OCI-LY3 (cell line): ENCODE measurements around the gene IGF2BP3.

Source experiments
- H2AFZ ChIP-seq: fragments of 200-600, 300-600 bp; shearing (Covaris generic); 2 replicates; pipeline ENCODE4 v1.6.0; 2014; ENCODE audit warnings: antibody characterized with exemption, low read depth, low read length
- H3K27ac ChIP-seq: fragments of 200-600, 300-600 bp; sonication (generic); 2 replicates; pipeline ENCODE4 v1.5.1; 2014; ENCODE audit warnings: mild to moderate bottlenecking, low read length, moderate library complexity, mixed read lengths
- H3K27me3 ChIP-seq: fragments of 200-600, 300-600 bp; sonication (generic); 2 replicates; pipeline ENCODE4 v1.6.1; 2014; ENCODE audit warnings: low read depth, low read length, mixed read lengths
- H3K36me3 ChIP-seq: fragments of 200-600, 300-600 bp; sonication (generic); replicated peaks from 2 replicates; pipeline ENCODE3; 2014; ENCODE audit warnings: low read depth, low read length, mixed read lengths
- H3K4me1 ChIP-seq: fragments of 300-600, 200-600 bp; sonication (generic); 2 replicates; pipeline ENCODE4 v1.6.1; 2014; ENCODE audit warnings: low read length, mixed read lengths
- H3K4me2 ChIP-seq: fragments of 200-600, 300-600 bp; sonication (generic); 2 replicates; pipeline ENCODE4 v1.6.1; 2014; ENCODE audit warnings: low read length, mixed read lengths
- H3K4me3 ChIP-seq: fragments of 300-600, 200-600 bp; sonication (generic); 2 replicates; pipeline ENCODE4 v1.5.1; 2014; ENCODE audit warnings: antibody characterized with exemption, mild to moderate bottlenecking, low read length, moderate library complexity
- H3K79me2 ChIP-seq: fragments of 300-600, 200-600 bp; shearing (Covaris generic); 2 replicates; pipeline ENCODE4 v1.6.1; 2014; ENCODE audit warnings: mild to moderate bottlenecking, low read length, mixed read lengths
- H3K9ac ChIP-seq: fragments of 300-600, 200-600 bp; shearing (Covaris generic); 2 replicates; pipeline ENCODE4 v1.6.0; 2014; ENCODE audit warnings: mild to moderate bottlenecking, low read length, moderate library complexity
- H3K9me3 ChIP-seq: fragments of 200-600, 300-600 bp; shearing (Covaris generic); 2 replicates; pipeline ENCODE4 v1.6.1; 2014; ENCODE audit warnings: low read length, mixed read lengths; ENCODE audit not compliant: insufficient read depth
- H4K20me1 ChIP-seq: fragments of 200-600, 300-600 bp; sonication (generic); 2 replicates; pipeline ENCODE4 v1.6.1; 2016; ENCODE audit warnings: low read length, mixed read lengths; ENCODE audit not compliant: insufficient read depth
- EZH2phosphoT487 ChIP-seq: fragments of 200-600 bp; shearing (Covaris generic); IDR thresholded peaks from 2 replicates; pipeline ENCODE4 v1.6.1; 2018; ENCODE audit warnings: antibody characterized with exemption, mixed run types, low read depth
- TF ChIP-seq, protein P1 (sequence below): fragments of 200-600, 300-600 bp; sonication (generic); IDR thresholded peaks from 2 replicates; pipeline ENCODE4 v1.5.1; 2014; ENCODE audit warnings: antibody characterized with exemption, low read length, low read depth

Gene IGF2BP3

DNA sequence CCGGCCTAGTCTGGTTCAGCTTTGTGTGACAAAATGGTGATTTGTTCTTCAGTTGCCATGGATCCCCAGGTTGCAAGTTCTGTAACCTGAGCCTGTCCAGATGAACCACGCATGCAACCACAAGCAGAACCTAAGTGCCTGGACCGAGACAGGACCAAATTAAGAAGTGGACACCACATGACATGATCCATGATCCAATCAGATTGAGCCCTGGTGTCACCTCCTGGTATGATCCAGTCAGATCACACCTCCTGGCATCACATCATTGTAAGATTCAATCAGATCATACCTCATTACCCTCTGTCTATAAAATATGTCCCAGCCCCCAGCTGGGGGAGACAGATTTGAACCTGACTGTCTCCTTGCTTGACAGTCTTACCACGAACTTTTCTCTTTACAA, 101.2 kb downstream of the IGF2BP3 start:
- peaks cover 8% of the 10 kb centered on the region; the same call in 1 of the 2 replicates for H4K20me1 ChIP-seq
- peaks cover 30% of the 10 kb centered on the region for H3K36me3 ChIP-seq
- H3K27me3 ChIP-seq: no peaks in the 10 kb centered on the region
- no peak overlapping the region for H2AFZ ChIP-seq
- peak overlapping the region; percentile 68 for H3K4me2 ChIP-seq
- no peak overlapping the region for H3K27ac ChIP-seq
- peaks cover 64% of the 10 kb centered on the region for H3K79me2 ChIP-seq
- H3K4me3 ChIP-seq: no peak overlapping the region
- H3K9me3 ChIP-seq: no peaks in the 10 kb centered on the region; the same call in 1 of the 2 replicates
- no peak overlapping the region for H3K9ac ChIP-seq
- peaks cover 67% of the 10 kb centered on the region for H3K4me1 ChIP-seq
- TF ChIP-seq, protein P1, sequence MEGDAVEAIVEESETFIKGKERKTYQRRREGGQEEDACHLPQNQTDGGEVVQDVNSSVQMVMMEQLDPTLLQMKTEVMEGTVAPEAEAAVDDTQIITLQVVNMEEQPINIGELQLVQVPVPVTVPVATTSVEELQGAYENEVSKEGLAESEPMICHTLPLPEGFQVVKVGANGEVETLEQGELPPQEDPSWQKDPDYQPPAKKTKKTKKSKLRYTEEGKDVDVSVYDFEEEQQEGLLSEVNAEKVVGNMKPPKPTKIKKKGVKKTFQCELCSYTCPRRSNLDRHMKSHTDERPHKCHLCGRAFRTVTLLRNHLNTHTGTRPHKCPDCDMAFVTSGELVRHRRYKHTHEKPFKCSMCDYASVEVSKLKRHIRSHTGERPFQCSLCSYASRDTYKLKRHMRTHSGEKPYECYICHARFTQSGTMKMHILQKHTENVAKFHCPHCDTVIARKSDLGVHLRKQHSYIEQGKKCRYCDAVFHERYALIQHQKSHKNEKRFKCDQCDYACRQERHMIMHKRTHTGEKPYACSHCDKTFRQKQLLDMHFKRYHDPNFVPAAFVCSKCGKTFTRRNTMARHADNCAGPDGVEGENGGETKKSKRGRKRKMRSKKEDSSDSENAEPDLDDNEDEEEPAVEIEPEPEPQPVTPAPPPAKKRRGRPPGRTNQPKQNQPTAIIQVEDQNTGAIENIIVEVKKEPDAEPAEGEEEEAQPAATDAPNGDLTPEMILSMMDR: no peak
- TF ChIP-seq EZH2phosphoT487: no peak

DNA sequence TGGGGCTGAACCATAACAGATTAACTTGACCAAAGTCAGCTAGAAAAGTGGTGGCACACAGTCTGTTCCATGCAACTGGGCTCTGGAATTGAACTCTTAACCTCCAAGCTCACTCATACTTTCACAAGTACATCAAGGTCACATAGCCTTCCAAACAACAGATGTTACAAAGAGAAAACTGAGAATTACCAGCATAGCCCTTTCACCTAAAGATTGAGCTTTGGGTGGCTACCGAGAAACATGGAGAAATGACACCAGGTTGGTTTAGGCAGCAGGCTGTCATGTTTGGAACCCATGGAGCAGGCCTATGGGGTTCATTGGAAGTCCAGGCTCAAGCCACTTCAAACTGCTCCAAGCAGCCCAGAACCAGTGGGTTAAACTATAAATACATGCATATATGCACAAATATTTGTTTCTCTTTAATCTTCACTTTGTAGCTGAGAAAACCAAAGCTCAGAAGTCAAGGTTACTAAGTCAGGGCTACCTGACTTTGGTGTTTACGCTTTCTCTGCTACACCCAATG, 112.1 kb downstream of the IGF2BP3 start:
- Histone ChIP-seq H3K27me3 (no peaks in the 10 kb centered on the region), H2AFZ (no peak overlapping the region), H3K9ac (no peak overlapping the region), H4K20me1 (peaks cover 13% of the 10 kb centered on the region; the same call in 1 of the 2 replicates), H3K9me3 (no peaks in the 10 kb centered on the region), H3K36me3 (peaks cover 16% of the 10 kb centered on the region), H3K79me2 (peaks cover 28% of the 10 kb centered on the region), H3K4me3 (no peak overlapping the region), H3K4me1 (peaks cover 40% of the 10 kb centered on the region), H3K27ac (peak overlapping the region; percentile 23; the same call in 1 of the 2 replicates), H3K4me2 (0 out of 2 replicates have a peak overlapping the region, but pooled peaks have one; percentile 15)
- TF ChIP-seq EZH2phosphoT487: no peak
- TF ChIP-seq, protein P1: no peak

DNA sequence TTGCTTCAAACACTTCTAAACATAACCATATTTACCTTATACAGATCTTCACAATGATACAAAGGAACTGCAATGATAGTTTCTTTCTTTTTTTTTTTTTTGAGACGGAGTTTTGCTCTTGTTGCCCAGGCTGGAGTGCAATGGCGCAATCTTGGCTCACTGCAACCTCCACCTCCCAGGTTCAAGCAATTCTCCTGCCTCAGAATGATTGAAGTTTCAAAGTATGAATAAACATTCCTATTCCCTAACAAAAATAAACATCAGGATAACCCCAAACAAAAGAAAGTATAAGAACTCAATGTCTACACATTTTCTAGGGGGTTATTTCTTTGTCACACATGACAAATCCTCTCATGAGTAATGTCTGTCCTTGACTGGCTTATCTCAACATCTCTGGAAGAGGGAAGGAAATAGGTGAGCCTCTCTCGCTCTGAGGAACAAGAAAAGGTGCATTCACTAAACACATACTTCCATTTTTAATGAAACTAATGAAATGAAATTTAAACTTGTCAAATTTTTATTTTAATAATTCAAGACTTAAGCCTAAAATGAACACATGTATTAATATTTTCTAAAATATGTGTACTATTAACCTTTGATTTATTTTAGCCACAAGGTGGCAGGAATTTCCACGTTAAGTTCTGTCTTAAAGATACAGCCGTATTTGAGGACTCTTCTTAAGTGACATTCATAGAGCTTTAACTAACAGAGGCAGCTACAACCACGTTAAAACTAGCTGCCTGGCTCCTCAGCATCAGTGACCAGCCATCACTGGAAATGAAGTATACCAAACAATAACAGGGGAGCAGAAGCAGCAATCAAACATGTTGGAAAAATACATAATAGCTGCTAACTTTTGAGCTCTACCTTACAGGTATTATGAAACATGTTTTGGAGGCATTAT, 112.8 kb downstream of the IGF2BP3 start:
- peak overlapping the region; percentile 23; the same call in 1 of the 2 replicates for H3K27ac ChIP-seq
- peaks cover 16% of the 10 kb centered on the region for H3K36me3 ChIP-seq
- H3K4me3 ChIP-seq: no peak overlapping the region
- H2AFZ ChIP-seq: no peak overlapping the region
- H3K79me2 ChIP-seq: peaks cover 23% of the 10 kb centered on the region
- peaks cover 13% of the 10 kb centered on the region; the same call in 1 of the 2 replicates for H4K20me1 ChIP-seq
- peaks cover 40% of the 10 kb centered on the region for H3K4me1 ChIP-seq
- no peaks in the 10 kb centered on the region for H3K9me3 ChIP-seq
- peak overlapping the region; percentile 15; the same call in 1 of the 2 replicates for H3K4me2 ChIP-seq
- TF ChIP-seq, protein P1: peak; percentile 56
- TF ChIP-seq EZH2phosphoT487: no peak
- H3K27me3 ChIP-seq: no peaks in the 10 kb centered on the region
- no peak overlapping the region for H3K9ac ChIP-seq

DNA sequence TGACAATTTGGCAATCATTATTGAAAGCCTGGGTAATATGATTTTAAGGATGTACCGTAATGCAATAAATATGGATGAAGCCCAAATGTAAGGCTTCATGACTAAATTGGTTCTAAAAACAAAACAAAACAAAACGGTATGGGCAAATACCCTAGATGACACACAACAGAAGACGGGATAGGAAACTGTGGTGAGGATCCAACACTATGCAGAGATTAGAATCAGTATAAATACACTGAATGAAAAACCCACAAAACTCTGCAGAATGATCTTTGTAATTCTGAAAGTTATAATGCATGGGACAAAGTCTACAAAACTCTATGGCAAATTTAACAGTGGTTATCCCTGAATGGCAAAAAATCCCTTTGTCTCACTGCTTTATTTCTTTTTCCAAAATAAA, 113.6 kb downstream of the IGF2BP3 start:
- no peaks in the 10 kb centered on the region for H3K27me3 ChIP-seq
- H3K4me2 ChIP-seq: no peak overlapping the region
- peaks cover 13% of the 10 kb centered on the region; the same call in 1 of the 2 replicates for H4K20me1 ChIP-seq
- no peak overlapping the region for H3K9ac ChIP-seq
- H3K4me3 ChIP-seq: no peak overlapping the region
- peaks cover 23% of the 10 kb centered on the region for H3K79me2 ChIP-seq
- TF ChIP-seq, protein P1: no peak
- no peak for TF ChIP-seq EZH2phosphoT487
- H3K36me3 ChIP-seq: peaks cover 15% of the 10 kb centered on the region
- H3K4me1 ChIP-seq: peaks cover 37% of the 10 kb centered on the region
- H2AFZ ChIP-seq: no peak overlapping the region
- no peaks in the 10 kb centered on the region for H3K9me3 ChIP-seq
- no peak overlapping the region for H3K27ac ChIP-seq
